A549 treated with CORT108297 at 1 μM for 4 hours (cell line): Measurements from ENCODE around the gene AQP12B. TPM values are rescaled to one million over a fixed set of nuclear protein-coding genes. Genes with fewer than 3 reads are reported as not detected.

Experiments
- total RNA-seq: library from RNA; stranded (reverse); fragments of 200-300 nt; extraction: Qiagen RNA extraction; gene quantifications from 5 replicates; pipeline ENCODE4 v1.2.3, GENCODE V29; 2022

The AQP12B gene, protein sequence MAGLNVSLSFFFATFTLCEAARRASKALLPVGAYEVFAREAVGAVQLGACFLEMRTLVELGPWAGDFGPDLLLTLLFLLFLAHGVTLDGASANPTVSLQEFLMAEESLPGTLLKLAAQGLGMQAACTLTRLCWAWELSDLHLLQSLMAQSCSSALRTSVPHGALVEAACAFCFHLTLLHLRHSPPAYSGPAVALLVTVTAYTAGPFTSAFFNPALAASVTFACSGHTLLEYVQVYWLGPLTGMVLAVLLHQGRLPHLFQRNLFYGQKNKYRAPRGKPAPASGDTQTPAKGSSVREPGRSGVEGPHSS
- not detected in 5 replicates for total RNA-seq

GRCh38 chr2:240682431-240683224 lies at the start of gene AQP12B:
AQP12B (minus strand) TSS chr2:240682885; CDS start chr2:240682837, 48 bp downstream.

DNA sequence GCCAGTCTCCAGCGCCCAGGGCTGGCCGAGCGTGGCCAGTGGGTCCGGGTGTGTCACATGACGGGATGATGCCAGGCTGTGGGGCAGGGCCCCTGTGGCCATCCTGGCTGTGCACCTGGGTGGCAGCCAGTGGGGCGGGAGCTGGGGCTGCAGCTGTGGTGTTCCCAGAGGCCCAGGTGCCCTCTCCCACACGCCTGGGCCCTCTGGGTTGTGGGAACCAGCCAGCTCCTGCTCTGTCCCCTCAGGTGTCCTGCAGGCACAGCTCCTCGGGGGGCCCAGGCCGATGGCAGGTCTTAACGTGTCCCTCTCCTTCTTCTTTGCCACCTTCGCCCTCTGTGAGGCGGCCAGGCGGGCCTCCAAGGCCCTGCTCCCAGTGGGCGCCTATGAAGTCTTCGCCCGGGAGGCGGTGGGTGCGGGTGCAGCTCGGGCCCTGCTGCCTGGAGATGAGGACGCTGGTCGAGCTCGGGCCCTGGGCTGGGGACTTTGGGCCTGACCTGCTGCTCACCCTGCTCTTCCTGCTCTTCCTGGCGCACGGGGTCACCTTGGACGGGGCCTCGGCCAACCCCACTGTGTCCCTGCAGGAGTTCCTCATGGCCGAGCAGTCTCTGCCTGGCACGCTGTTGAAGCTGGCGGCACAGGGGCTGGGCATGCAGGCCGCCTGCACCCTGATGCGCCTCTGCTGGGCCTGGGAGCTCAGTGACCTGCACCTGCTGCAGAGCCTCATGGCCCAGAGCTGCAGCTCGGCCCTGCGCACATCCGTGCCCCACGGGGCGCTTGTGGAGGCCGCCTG lies 9.1 kb upstream of the AQP12B start, which contains the start of gene AQP12A:
TSS of gene AQP12A (plus strand) at position 236 of the 790 bp plus-strand sequence. CDS start at position 284, 48 bp downstream.

Other genes starting within 250 kb of the AQP12B start
- gene GPC1, start 247.2 kb downstream of the AQP12B start, total RNA-seq, result 152 to 240 TPM (median 223 TPM) in 5 replicates
- gene ANKMY1, start 124.9 kb downstream of the AQP12B start, total RNA-seq, result 8.0 to 12.7 TPM (median 12.1 TPM) in 5 replicates
- gene DUSP28, start 122.5 kb downstream of the AQP12B start, total RNA-seq, result 4.9 to 9.0 TPM (median 7.9 TPM) in 5 replicates
- 45.8 to 71.9 TPM (median 67.5 TPM) in 5 replicates for gene RNPEPL1, start 114.4 kb downstream of the AQP12B start, total RNA-seq
- gene CAPN10, start 96.2 kb downstream of the AQP12B start, total RNA-seq, result 15.9 to 31.5 TPM (median 26.8 TPM) in 5 replicates
- 0.59 to 1.3 TPM (median 0.94 TPM) in 5 replicates for gene GPR35, start 57.4 kb downstream of the AQP12B start, total RNA-seq
- not detected in 5 replicates for gene AQP12A, start 9.0 kb upstream of the AQP12B start, total RNA-seq
- gene KIF1A, start 137.3 kb upstream of the AQP12B start, total RNA-seq, result 0.64 to 1.0 TPM (median 0.81 TPM) in 5 replicates
- gene AGXT, start 185.9 kb upstream of the AQP12B start, total RNA-seq, result not detected in 5 replicates
- gene MAB21L4, start 213.3 kb upstream of the AQP12B start, total RNA-seq, result 0.08 to 0.21 TPM (median 0.15 TPM) in 4 of 5 replicates, not detected in the other
- gene CROCC2, start 223.5 kb upstream of the AQP12B start, total RNA-seq, result not detected in 5 replicates